Measurements from ENCODE around the gene ANXA3.

DNA sequence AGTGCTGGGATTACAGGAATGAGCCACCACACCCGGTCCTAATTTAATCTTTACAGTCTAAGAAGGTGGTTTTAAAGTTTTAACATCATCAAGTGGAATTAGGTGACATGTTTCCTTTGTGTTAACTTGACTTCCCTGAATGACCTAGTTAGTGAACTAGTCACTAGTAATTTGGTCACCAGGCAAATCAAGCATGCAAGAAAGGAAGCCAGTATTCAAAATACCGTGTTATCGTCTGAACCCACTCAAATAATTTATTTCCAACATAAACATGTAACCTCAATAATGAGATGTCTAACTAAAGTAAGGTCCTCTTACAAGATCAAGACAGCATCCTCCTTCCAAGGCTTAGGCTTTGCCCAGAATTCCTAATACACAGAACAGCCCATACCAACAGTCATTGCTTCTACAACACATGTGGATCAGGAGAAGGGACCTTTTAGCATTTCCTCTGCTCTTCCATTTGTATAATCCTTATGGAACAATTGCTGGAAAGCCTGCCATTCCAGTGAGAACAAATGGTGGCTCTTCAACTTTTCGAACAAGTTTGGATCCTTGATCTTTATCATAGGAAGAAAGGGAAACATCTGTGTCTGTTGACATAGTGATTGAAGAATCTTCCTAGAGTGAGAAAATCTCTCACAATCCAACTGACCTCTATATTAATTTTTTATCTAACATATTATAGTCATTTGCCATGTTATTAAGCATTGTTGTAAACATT, 97.2 kb downstream of the ANXA3 start:
- TF ChIP-seq, protein P1, sequence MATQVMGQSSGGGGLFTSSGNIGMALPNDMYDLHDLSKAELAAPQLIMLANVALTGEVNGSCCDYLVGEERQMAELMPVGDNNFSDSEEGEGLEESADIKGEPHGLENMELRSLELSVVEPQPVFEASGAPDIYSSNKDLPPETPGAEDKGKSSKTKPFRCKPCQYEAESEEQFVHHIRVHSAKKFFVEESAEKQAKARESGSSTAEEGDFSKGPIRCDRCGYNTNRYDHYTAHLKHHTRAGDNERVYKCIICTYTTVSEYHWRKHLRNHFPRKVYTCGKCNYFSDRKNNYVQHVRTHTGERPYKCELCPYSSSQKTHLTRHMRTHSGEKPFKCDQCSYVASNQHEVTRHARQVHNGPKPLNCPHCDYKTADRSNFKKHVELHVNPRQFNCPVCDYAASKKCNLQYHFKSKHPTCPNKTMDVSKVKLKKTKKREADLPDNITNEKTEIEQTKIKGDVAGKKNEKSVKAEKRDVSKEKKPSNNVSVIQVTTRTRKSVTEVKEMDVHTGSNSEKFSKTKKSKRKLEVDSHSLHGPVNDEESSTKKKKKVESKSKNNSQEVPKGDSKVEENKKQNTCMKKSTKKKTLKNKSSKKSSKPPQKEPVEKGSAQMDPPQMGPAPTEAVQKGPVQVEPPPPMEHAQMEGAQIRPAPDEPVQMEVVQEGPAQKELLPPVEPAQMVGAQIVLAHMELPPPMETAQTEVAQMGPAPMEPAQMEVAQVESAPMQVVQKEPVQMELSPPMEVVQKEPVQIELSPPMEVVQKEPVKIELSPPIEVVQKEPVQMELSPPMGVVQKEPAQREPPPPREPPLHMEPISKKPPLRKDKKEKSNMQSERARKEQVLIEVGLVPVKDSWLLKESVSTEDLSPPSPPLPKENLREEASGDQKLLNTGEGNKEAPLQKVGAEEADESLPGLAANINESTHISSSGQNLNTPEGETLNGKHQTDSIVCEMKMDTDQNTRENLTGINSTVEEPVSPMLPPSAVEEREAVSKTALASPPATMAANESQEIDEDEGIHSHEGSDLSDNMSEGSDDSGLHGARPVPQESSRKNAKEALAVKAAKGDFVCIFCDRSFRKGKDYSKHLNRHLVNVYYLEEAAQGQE (IDR thresholded peaks at IDR 0.05; ENCODE audit: low read depth) = no peak
- TF ChIP-seq CREB1 (IDR thresholded peaks at IDR 0.05; ENCODE audit: low read depth) (no peak), YY1 (IDR thresholded peaks at IDR 0.05; ENCODE audit: low read depth) (no peak), EP300 (IDR thresholded peaks at IDR 0.05; ENCODE audit: borderline replicate concordance) (no peak), TEAD4 (IDR thresholded peaks at IDR 0.05) (no peak), TCF12 (IDR thresholded peaks at IDR 0.05; ENCODE audit: low read depth) (no peak), RAD21 (IDR thresholded peaks at IDR 0.05; ENCODE audit: low read depth) (no peak), TAF1 (IDR thresholded peaks at IDR 0.05; ENCODE audit: low read depth) (no peak), CEBPB (IDR thresholded peaks at IDR 0.05) (no peak), FOXM1 (IDR thresholded peaks at IDR 0.05; ENCODE audit: borderline replicate concordance, low read depth) (no peak), ZBTB7A (IDR thresholded peaks at IDR 0.05; ENCODE audit: low read depth) (no peak), EGR1 (IDR thresholded peaks at IDR 0.05) (no peak)
- TF ChIP-seq, protein P2, sequence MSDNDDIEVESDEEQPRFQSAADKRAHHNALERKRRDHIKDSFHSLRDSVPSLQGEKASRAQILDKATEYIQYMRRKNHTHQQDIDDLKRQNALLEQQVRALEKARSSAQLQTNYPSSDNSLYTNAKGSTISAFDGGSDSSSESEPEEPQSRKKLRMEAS (IDR thresholded peaks at IDR 0.05) = no peak
- TF ChIP-seq, protein P3, sequence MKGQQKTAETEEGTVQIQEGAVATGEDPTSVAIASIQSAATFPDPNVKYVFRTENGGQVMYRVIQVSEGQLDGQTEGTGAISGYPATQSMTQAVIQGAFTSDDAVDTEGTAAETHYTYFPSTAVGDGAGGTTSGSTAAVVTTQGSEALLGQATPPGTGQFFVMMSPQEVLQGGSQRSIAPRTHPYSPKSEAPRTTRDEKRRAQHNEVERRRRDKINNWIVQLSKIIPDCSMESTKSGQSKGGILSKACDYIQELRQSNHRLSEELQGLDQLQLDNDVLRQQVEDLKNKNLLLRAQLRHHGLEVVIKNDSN (IDR thresholded peaks at IDR 0.05) = no peak

Data from Ishikawa (cell line).